Thyroid gland (tissue), 4 donors: ENCODE measurements around the gene NSL1. TPM values are rescaled to one million over a fixed set of nuclear protein-coding genes. Genes with fewer than 3 reads are reported as not detected.
"Not testable (repeated sequence)": the region's sequence is repeated elsewhere in the genome, so short reads cannot be mapped to it uniquely, and the experiment has no call there.

Experiments used
- DNase-seq, 2 donors: peaks; one replicate each; pipeline ENCODE4 v3.0.0-alpha.2; 2019
- H3K27ac ChIP-seq, 3 donors: fragments of 200-600 bp; sonication (generic); 1 replicate in 2 of 3; 2 replicates in 1 of 3; pipeline ENCODE4 v1.5.1; 2016 to 2019; ENCODE audit warnings: mild to moderate bottlenecking in 1 of 3, moderate library complexity in 1 of 3
- H3K27me3 ChIP-seq: fragments of 200-600 bp; sonication (generic); one replicate; pipeline ENCODE4 v1.5.1; 2019
- H3K36me3 ChIP-seq, 2 donors: fragments of 200-600 bp; sonication (generic); one replicate each; pipeline ENCODE4 v1.5.1; 2016 to 2019
- H3K4me1 ChIP-seq, 2 donors: fragments of 200-600 bp; sonication (generic); one replicate each; pipeline ENCODE4 v1.5.1; 2017 to 2019
- H3K4me3 ChIP-seq, 3 donors: fragments of 200-600 bp; sonication (generic); replicated peaks in 1 of 3; 1 replicate in 2 of 3; 2 replicates in 1 of 3; pipeline ENCODE4 v1.5.1; 2016; ENCODE audit warnings: mild to moderate bottlenecking in 1 of 3
- H3K9me3 ChIP-seq: fragments of 200-600 bp; sonication (generic); one replicate; pipeline ENCODE4 v1.5.1; 2017
- CTCF ChIP-seq, 6 experiments: fragments of 200-600 bp in 3 of 6; fragments of 450-650 bp in 3 of 6; sonication (generic) in 3 of 6; IDR thresholded peaks; one replicate each; pipeline ENCODE4 v1.5.1; 2016 to 2019; ENCODE audit warnings: antibody characterized with exemption in 6 of 6, mild to moderate bottlenecking in 2 of 6, inconsistent platforms in 1 of 6, moderate library complexity in 1 of 6
- POLR2A ChIP-seq, 2 donors: fragments of 450-650 bp; IDR thresholded peaks; one replicate each; pipeline ENCODE4 v1.6.1; 2017; ENCODE audit warnings: antibody characterized with exemption in 2 of 2, mild to moderate bottlenecking in 2 of 2, moderate library complexity in 1 of 2
- WGBS, 2 donors: methylation state at CpG; one replicate each; pipeline ENCODE4 v1.1.5; 2017; 5-methylcytosine and 5-hydroxymethylcytosine counted together
- intact Hi-C: fragments of 100-400 bp; cut with DNase I; formaldehyde crosslinking; loops from one replicate; pipeline ENCODE4 v1.15.1; 2023
- total RNA-seq, 4 donors: library from RNA; depleted of rRNA; stranded (reverse); fragments of >200 nt; gene quantifications; one replicate each; pipeline ENCODE4 v1.2.3, GENCODE V29; 2016

NSL1 gene
- total RNA-seq, 4 donors from 2014 or later: 47.5 to 62.8 (median 62.2) TPM

- peaks cover 0 to 3% of the 10 kb centered on the region in 2 donors for H3K36me3 ChIP-seq
- H3K4me3 ChIP-seq: no peak overlapping the region
- H3K27me3 ChIP-seq: no peaks in the 10 kb centered on the region
- 80 to 87% methylated on average over 1 of the region's 1 CpG for WGBS, 2 donors
- no peak overlapping the region for H3K27ac ChIP-seq
- no peaks in the 10 kb centered on the region for H3K9me3 ChIP-seq
- H3K4me1 ChIP-seq: no peaks in the 10 kb centered on the region
- intact Hi-C loops: no loop called here
- TF ChIP-seq POLR2A (IDR thresholded peaks at IDR 0.05) (no peak), CTCF (IDR thresholded peaks at IDR 0.05) (no peak)
- DNase-seq: no peak
Observed at GRCh38 chr1:212769459-212770167, 22.0 kb downstream of the NSL1 start.

GRCh38 chr1:212766825-212767224 is 24.8 kb downstream of the NSL1 start:
- 49 to 100% methylated on average over 2 of the region's 2 CpGs for WGBS, 2 donors
- H3K4me1 ChIP-seq, H3K9me3 ChIP-seq, H3K36me3 ChIP-seq, H3K27me3 ChIP-seq, H3K27ac ChIP-seq, DNase-seq, intact Hi-C loops, H3K4me3 ChIP-seq: not testable (repeated sequence)

GRCh38 chr1:212764718-212765281 is 26.8 kb downstream of the NSL1 start:
- H3K4me3 ChIP-seq, H3K4me1 ChIP-seq, H3K27me3 ChIP-seq, DNase-seq, H3K9me3 ChIP-seq, intact Hi-C loops, H3K27ac ChIP-seq, H3K36me3 ChIP-seq: not testable (repeated sequence)
- 89 to 100% methylated on average over 1 of the region's 1 CpG for WGBS, 2 donors

- H3K36me3 ChIP-seq: no peaks in the 10 kb centered on the region
- 94 to 95% methylated on average over 9 of the region's 9 CpGs for WGBS, 2 donors
- DNase-seq: no peak
- TF ChIP-seq POLR2A (IDR thresholded peaks at IDR 0.05): no peak
- no peak for TF ChIP-seq CTCF (IDR thresholded peaks at IDR 0.05)
- H3K4me3 ChIP-seq: no peak overlapping the region
- no peaks in the 10 kb centered on the region for H3K9me3 ChIP-seq
- H3K4me1 ChIP-seq: no peaks in the 10 kb centered on the region
- no peak overlapping the region for H3K27ac ChIP-seq
- intact Hi-C loops: no loop called here
- H3K27me3 ChIP-seq: no peaks in the 10 kb centered on the region
Observed at GRCh38 chr1:212762839-212763238, 28.7 kb downstream of the NSL1 start.

- H3K27me3 ChIP-seq: no peaks in the 10 kb centered on the region
- intact Hi-C loops: no loop called here
- WGBS, 2 donors: 96 to 98% methylated on average over 4 of the region's 4 CpGs
Observed at GRCh38 chr1:212762234-212762633, 29.3 kb downstream of the NSL1 start.

More at GRCh38 chr1:212762234-212762633, 29.3 kb downstream of the NSL1 start:
- TF ChIP-seq CTCF (IDR thresholded peaks at IDR 0.05) (no peak), POLR2A (IDR thresholded peaks at IDR 0.05) (no peak)
- Histone ChIP-seq H3K4me1 (no peaks in the 10 kb centered on the region), H3K4me3 (no peak overlapping the region), H3K9me3 (no peaks in the 10 kb centered on the region), H3K27ac (no peak overlapping the region), H3K36me3 (no peaks in the 10 kb centered on the region)
- no peak for DNase-seq
